GM18867 (cell line): ENCODE results near the gene PDGFC.

Experiments
- ATAC-seq: cut with Tn5 transposase; IDR thresholded peaks from one replicate; pipeline ENCODE4 v1.9.1; 2021; ENCODE audit warnings: mild to moderate bottlenecking, moderate library complexity; ENCODE audit not compliant: unreplicated experiment

PDGFC gene

GRCh38 chr4:156790866-156791265, 180.7 kb downstream of the PDGFC start:
- no peak for ATAC-seq

GRCh38 chr4:156788782-156789181, 182.8 kb downstream of the PDGFC start:
- no peak for ATAC-seq

GRCh38 chr4:156786713-156787112, 184.9 kb downstream of the PDGFC start:
- ATAC-seq = no peak

- no peak for ATAC-seq
These were observed 186.6 kb downstream of the PDGFC start for GRCh38 chr4:156784970-156785369.

- no peak for ATAC-seq
These were observed 187.6 kb downstream of the PDGFC start for GRCh38 chr4:156783966-156784365.

GRCh38 chr4:156782491-156782890, 189.1 kb downstream of the PDGFC start:
- no peak for ATAC-seq

GRCh38 chr4:156781852-156782251, 189.7 kb downstream of the PDGFC start:
- no peak for ATAC-seq

- no peak for ATAC-seq
These were observed 191.8 kb downstream of the PDGFC start for GRCh38 chr4:156779774-156780173.

GRCh38 chr4:156779042-156779441, 192.6 kb downstream of the PDGFC start:
- no peak for ATAC-seq

GRCh38 chr4:156778606-156779005, 193.0 kb downstream of the PDGFC start:
- no peak for ATAC-seq

- no peak for ATAC-seq
These were observed 193.5 kb downstream of the PDGFC start for GRCh38 chr4:156778093-156778492.

GRCh38 chr4:156775813-156776212, 195.8 kb downstream of the PDGFC start:
- ATAC-seq = no peak

GRCh38 chr4:156774422-156774821, 197.2 kb downstream of the PDGFC start:
- no peak for ATAC-seq

- no peak for ATAC-seq
These were observed 197.8 kb downstream of the PDGFC start for GRCh38 chr4:156773648-156774357.

GRCh38 chr4:156771171-156771837, 200.3 kb downstream of the PDGFC start:
- ATAC-seq = no peak

GRCh38 chr4:156770140-156770539, 201.5 kb downstream of the PDGFC start:
- no peak for ATAC-seq

- no peak for ATAC-seq
These were observed 203.6 kb downstream of the PDGFC start for GRCh38 chr4:156767911-156768415.

- ATAC-seq = no peak
These were observed 204.8 kb downstream of the PDGFC start for GRCh38 chr4:156766846-156767245.

- ATAC-seq = no peak
These were observed 206.3 kb downstream of the PDGFC start for GRCh38 chr4:156765277-156765676.

GRCh38 chr4:156764846-156765245, 206.8 kb downstream of the PDGFC start:
- no peak for ATAC-seq

GRCh38 chr4:156764145-156764544, 207.5 kb downstream of the PDGFC start:
- no peak for ATAC-seq

- no peak for ATAC-seq
These were observed 208.1 kb downstream of the PDGFC start for GRCh38 chr4:156763511-156763910.
